ENCODE measurements around the gene RIPK1.

- TF ChIP-seq ZC3H4 (CRISPR knock-in tag; IDR thresholded peaks at IDR 0.05; ENCODE audit: borderline replicate concordance) (no peak), MECOM (CRISPR knock-in tag; IDR thresholded peaks at IDR 0.05) (no peak), MBD2 (IDR thresholded peaks at IDR 0.05; ENCODE audit: borderline replicate concordance, low read depth) (no peak), CTCF (IDR thresholded peaks at IDR 0.05 in 2 of 3, conservative IDR thresholded peaks at IDR 0.05 in 1 of 3; ENCODE audit: insufficient read depth in 2 of 3, low read depth in 1 of 3, low read length in 3 of 3) (no peak)
Measured at GRCh38 chr6:3076320-3076719, 8.0 kb downstream of the RIPK1 start.
